ENCODE results near the gene ZNF106.

Gene ZNF106

DNA sequence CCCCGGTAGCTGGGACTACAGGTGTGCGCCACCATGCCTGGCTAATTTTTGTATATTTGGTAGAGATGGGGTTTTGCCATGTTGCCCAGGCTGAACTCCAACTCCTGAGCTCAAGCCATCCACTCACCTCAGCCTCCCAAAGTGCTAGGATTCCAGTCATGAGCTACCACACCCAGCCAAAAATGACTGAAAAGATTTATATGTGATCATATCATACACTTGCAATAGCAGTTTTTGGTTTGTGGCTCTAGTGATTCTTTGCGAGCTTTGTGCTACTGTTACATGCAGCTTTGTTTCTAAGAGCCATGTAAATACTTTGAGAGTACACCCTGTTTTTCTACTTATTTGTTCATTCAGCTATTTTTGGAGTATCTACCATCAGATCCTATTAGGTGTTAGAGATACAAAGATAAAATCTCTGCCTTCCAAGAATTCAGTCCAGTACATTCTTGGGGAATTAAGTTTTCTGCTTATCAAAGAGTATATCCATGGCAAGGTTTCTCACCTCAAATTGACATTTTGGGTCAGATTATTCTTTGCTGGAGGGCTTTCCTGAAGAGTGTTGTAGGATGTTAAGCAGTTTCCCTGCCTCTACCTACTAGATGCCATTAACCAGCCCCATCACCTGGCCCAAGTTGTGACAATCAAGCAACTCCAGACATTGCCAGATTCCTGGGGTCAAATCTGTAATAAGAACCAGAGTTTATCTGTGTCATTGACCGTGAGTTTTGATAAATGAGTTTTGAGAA, 19.5 kb upstream of the ZNF106 start:
- DNase-seq (ENCODE audit: extremely low spot score): no peak
- TF ChIP-seq, protein P1, sequence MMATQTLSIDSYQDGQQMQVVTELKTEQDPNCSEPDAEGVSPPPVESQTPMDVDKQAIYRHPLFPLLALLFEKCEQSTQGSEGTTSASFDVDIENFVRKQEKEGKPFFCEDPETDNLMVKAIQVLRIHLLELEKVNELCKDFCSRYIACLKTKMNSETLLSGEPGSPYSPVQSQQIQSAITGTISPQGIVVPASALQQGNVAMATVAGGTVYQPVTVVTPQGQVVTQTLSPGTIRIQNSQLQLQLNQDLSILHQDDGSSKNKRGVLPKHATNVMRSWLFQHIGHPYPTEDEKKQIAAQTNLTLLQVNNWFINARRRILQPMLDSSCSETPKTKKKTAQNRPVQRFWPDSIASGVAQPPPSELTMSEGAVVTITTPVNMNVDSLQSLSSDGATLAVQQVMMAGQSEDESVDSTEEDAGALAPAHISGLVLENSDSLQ (IDR thresholded peaks at IDR 0.05): no peak
- TF ChIP-seq BHLHE40 (IDR thresholded peaks at IDR 0.05; ENCODE audit: borderline replicate concordance) (no peak), L3MBTL2 (conservative IDR thresholded peaks at IDR 0.05) (no peak), SP1 (IDR thresholded peaks at IDR 0.05) (no peak), HDGF (IDR thresholded peaks at IDR 0.05; ENCODE audit: borderline replicate concordance) (no peak), TARDBP (IDR thresholded peaks at IDR 0.05) (no peak), LEF1 (IDR thresholded peaks at IDR 0.05; ENCODE audit: borderline replicate concordance) (no peak)
- CTCF ChIA-PET: no interaction called here
- POLR2A ChIA-PET: no interaction called here

GRCh38 chr15:42508263-42508690, 17.3 kb upstream of the ZNF106 start:
- no peak for DNase-seq (ENCODE audit: extremely low spot score)
- TF ChIP-seq FOXA1 (IDR thresholded peaks at IDR 0.05) (no peak), BHLHE40 (IDR thresholded peaks at IDR 0.05; ENCODE audit: borderline replicate concordance) (no peak), FOXK2 (IDR thresholded peaks at IDR 0.05) (no peak), CTBP1 (IDR thresholded peaks at IDR 0.05; ENCODE audit: borderline replicate concordance) (no peak), ZNF384 (IDR thresholded peaks at IDR 0.05) (no peak), FOXM1 (IDR thresholded peaks at IDR 0.05; ENCODE audit: borderline replicate concordance) (no peak), HDGF (IDR thresholded peaks at IDR 0.05; ENCODE audit: borderline replicate concordance) (no peak), L3MBTL2 (conservative IDR thresholded peaks at IDR 0.05) (no peak), ELF4 (IDR thresholded peaks at IDR 0.05) (no peak), SP1 (IDR thresholded peaks at IDR 0.05) (no peak), SUZ12 (IDR thresholded peaks at IDR 0.05) (no peak), LEF1 (IDR thresholded peaks at IDR 0.05; ENCODE audit: borderline replicate concordance) (no peak), NFRKB (IDR thresholded peaks at IDR 0.05) (no peak), ARNT (IDR thresholded peaks at IDR 0.05) (no peak), TARDBP (IDR thresholded peaks at IDR 0.05) (no peak)
- TF ChIP-seq, protein P1 (IDR thresholded peaks at IDR 0.05): no peak
- ChIA-PET CTCF (no interaction called here), POLR2A (no interaction called here)

- POLR2A ChIA-PET: no interaction called here
Measured at GRCh38 chr15:42507514-42507913, 16.6 kb upstream of the ZNF106 start.

GRCh38 chr15:42504631-42505030, 13.7 kb upstream of the ZNF106 start:
- ChIA-PET POLR2A (interaction anchor here (0.7 to 1.0 kb wide), 2 partner anchors 10 to 14 kb away, joined by 3 read pairs; partner anchors contain the start of gene ZNF106), CTCF (no interaction called here)
- TF ChIP-seq L3MBTL2 (conservative IDR thresholded peaks at IDR 0.05): no peak
- TF ChIP-seq ZNF384 (IDR thresholded peaks at IDR 0.05): no peak
- TF ChIP-seq CTBP1 (IDR thresholded peaks at IDR 0.05; ENCODE audit: borderline replicate concordance): no peak
- TF ChIP-seq BHLHE40 (IDR thresholded peaks at IDR 0.05; ENCODE audit: borderline replicate concordance): no peak
- TF ChIP-seq SP1 (IDR thresholded peaks at IDR 0.05): no peak
- TF ChIP-seq, protein P1 (IDR thresholded peaks at IDR 0.05): no peak
- TF ChIP-seq FOXK2 (IDR thresholded peaks at IDR 0.05): no peak
- no peak for TF ChIP-seq FOXM1 (IDR thresholded peaks at IDR 0.05; ENCODE audit: borderline replicate concordance)
- TF ChIP-seq LEF1 (IDR thresholded peaks at IDR 0.05; ENCODE audit: borderline replicate concordance): no peak
- no peak for TF ChIP-seq FOXA1 (IDR thresholded peaks at IDR 0.05)
- TF ChIP-seq ARNT (IDR thresholded peaks at IDR 0.05): no peak
- no peak for TF ChIP-seq HDGF (IDR thresholded peaks at IDR 0.05; ENCODE audit: borderline replicate concordance)
- TF ChIP-seq ELF4 (IDR thresholded peaks at IDR 0.05): no peak
- no peak for TF ChIP-seq TARDBP (IDR thresholded peaks at IDR 0.05)
- TF ChIP-seq SUZ12 (IDR thresholded peaks at IDR 0.05): no peak
- TF ChIP-seq NFRKB (IDR thresholded peaks at IDR 0.05): no peak

More at GRCh38 chr15:42507514-42507913, 16.6 kb upstream of the ZNF106 start:
- no peak for DNase-seq (ENCODE audit: extremely low spot score)
- TF ChIP-seq, protein P1 (IDR thresholded peaks at IDR 0.05): no peak
- no peak for TF ChIP-seq ELF4 (IDR thresholded peaks at IDR 0.05)
- TF ChIP-seq TARDBP (IDR thresholded peaks at IDR 0.05): no peak
- no peak for TF ChIP-seq L3MBTL2 (conservative IDR thresholded peaks at IDR 0.05)
- no peak for TF ChIP-seq ZNF384 (IDR thresholded peaks at IDR 0.05)
- TF ChIP-seq NFRKB (IDR thresholded peaks at IDR 0.05): no peak
- TF ChIP-seq HDGF (IDR thresholded peaks at IDR 0.05; ENCODE audit: borderline replicate concordance): no peak
- TF ChIP-seq SP1 (IDR thresholded peaks at IDR 0.05): no peak
- CTCF ChIA-PET: no interaction called here

DNA sequence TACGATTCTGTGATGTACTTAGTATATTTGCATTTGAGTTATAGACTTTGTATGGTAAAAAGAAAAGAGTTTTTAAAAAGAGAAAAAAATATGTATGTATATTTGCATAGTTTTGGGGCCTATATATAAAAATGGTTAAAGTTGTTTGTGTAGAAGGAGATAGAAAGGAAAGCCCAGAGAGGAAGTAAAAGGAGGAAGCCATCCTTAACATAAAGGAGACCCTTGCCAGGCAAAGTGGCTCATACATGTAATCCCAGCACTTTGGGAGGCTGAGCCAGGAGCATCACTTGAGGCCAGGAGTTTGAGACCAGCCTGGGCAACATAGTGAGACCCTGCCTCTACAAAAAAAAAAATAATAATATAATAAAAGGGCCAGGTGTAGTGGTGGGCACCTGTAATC, 12.9 kb upstream of the ZNF106 start:
- POLR2A ChIA-PET: no interaction called here
- DNase-seq (ENCODE audit: extremely low spot score): no peak
- CTCF ChIA-PET: no interaction called here
- TF ChIP-seq ARNT (IDR thresholded peaks at IDR 0.05) (no peak), FOXK2 (IDR thresholded peaks at IDR 0.05) (no peak), BHLHE40 (IDR thresholded peaks at IDR 0.05; ENCODE audit: borderline replicate concordance) (no peak)

More at GRCh38 chr15:42504631-42505030, 13.7 kb upstream of the ZNF106 start:
- DNase-seq (ENCODE audit: extremely low spot score): no peak

- TF ChIP-seq FOXA1 (IDR thresholded peaks at IDR 0.05) (no peak), SUZ12 (IDR thresholded peaks at IDR 0.05) (no peak), ZNF384 (IDR thresholded peaks at IDR 0.05) (no peak), ARNT (IDR thresholded peaks at IDR 0.05) (no peak), TARDBP (IDR thresholded peaks at IDR 0.05) (no peak), FOXK2 (IDR thresholded peaks at IDR 0.05) (no peak), BHLHE40 (IDR thresholded peaks at IDR 0.05; ENCODE audit: borderline replicate concordance) (no peak), FOXM1 (IDR thresholded peaks at IDR 0.05; ENCODE audit: borderline replicate concordance) (no peak), LEF1 (IDR thresholded peaks at IDR 0.05; ENCODE audit: borderline replicate concordance) (no peak), SP1 (IDR thresholded peaks at IDR 0.05) (no peak), HDGF (IDR thresholded peaks at IDR 0.05; ENCODE audit: borderline replicate concordance) (no peak), NFRKB (IDR thresholded peaks at IDR 0.05) (no peak), L3MBTL2 (conservative IDR thresholded peaks at IDR 0.05) (no peak)
Measured at GRCh38 chr15:42502477-42502876, 11.5 kb upstream of the ZNF106 start.

More at GRCh38 chr15:42502477-42502876, 11.5 kb upstream of the ZNF106 start:
- ChIA-PET POLR2A (no interaction called here), CTCF (no interaction called here)
- DNase-seq (ENCODE audit: extremely low spot score): no peak

Measured in HEK293T (cell line).